ENCODE results near the gene FTCD.

GRCh38 chr21:46172863-46173528 lies 17.6 kb upstream of the FTCD start:
- no peak for TF ChIP-seq CTCF (conservative IDR thresholded peaks at IDR 0.05 in 1 of 2, IDR thresholded peaks at IDR 0.05 in 1 of 2; ENCODE audit: extremely low read depth in 1 of 2, insufficient read depth in 1 of 2, low read depth in 1 of 2, low read length in 2 of 2)
- no peak for TF ChIP-seq EZH2 (IDR thresholded peaks at IDR 0.05; ENCODE audit: borderline replicate concordance, low read length)

All from mammary epithelial cell (primary cell).